DOHH2 (cell line): ENCODE data around the gene ZNF746.

Experiments
- CTCF ChIP-seq: fragments of 200-600 bp; sonication (generic); IDR thresholded peaks from one replicate; pipeline ENCODE4 v1.5.1; 2014; ENCODE audit warnings: antibody characterized with exemption, mild to moderate bottlenecking, low read depth, low read length; ENCODE audit not compliant: poor library complexity, severe bottlenecking
- EZH2phosphoT487 ChIP-seq: fragments of 200-600 bp; sonication (generic); IDR thresholded peaks from 2 replicates; pipeline ENCODE4 v1.6.1; 2017; ENCODE audit warnings: borderline replicate concordance, mild to moderate bottlenecking, antibody characterized with exemption, low read length, moderate library complexity, mixed read lengths

- TF ChIP-seq CTCF (no peak), EZH2phosphoT487 (no peak)
These were observed 47.7 kb downstream of the ZNF746 start for GRCh38 chr7:149449897-149450296.
